ENCODE measurements around the gene DAB2IP.
A peak's percentile ranks its signal among the peaks of the same experiment; 100 is the strongest.
"Not testable (repeated sequence)": the region's sequence is repeated elsewhere in the genome, so short reads cannot be mapped to it uniquely, and the experiment has no call there.

Gene DAB2IP

GRCh38 chr9:121651295-121652020 is at the start of gene DAB2IP:
Gene DAB2IP, plus strand, starts transcription at chr9:121651634. Its CDS starts 142 bp downstream, at chr9:121651776.
- DNase-seq, result peak; percentile 22 to 29

DNA sequence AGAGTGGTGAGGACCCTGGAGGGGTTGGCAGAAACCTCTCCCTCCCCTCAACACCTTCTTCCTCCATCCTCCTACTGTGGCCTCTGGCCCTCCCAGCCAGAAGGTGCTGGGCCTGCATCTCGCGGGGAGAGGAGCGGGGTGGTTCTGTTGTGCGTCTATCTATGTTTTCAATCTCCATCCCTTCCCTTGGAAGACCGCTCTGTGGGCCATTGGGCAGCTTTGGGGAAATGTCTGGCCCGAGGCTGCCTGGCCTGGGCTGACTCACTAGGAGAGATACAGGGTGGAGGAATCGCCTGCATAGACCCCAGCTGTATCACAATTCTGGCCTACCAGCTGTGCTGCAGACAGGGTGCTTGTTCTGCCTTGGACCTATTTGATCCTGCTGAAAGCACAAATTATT is 48.4 kb upstream of the DAB2IP start:
- no peak for DNase-seq

DNA sequence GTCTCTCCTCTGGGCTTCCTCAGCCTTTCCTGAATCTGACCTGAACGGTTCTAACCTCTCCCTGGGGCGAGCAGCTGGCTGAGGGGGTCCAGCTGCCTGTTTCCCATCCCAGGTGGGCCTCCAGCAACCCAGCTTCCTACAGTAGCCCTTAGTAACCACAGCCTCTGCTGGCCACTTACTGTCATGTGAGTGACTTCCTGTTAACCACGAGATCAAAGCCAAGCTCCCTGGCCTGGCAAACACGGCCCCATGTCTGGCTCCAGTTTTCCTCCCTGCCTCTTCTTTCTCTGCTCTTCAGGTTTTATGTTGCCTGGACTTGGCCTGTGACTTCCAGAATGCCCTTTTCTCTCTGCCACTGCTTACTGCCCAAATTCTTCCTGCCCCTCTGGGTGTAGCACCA is 47.2 kb upstream of the DAB2IP start:
- no peak for DNase-seq

- DNase-seq, result no peak
These were observed 46.8 kb upstream of the DAB2IP start for GRCh38 chr9:121604654-121605053.

GRCh38 chr9:121607434-121608167 is 43.8 kb upstream of the DAB2IP start:
- DNase-seq, result no peak

DNA sequence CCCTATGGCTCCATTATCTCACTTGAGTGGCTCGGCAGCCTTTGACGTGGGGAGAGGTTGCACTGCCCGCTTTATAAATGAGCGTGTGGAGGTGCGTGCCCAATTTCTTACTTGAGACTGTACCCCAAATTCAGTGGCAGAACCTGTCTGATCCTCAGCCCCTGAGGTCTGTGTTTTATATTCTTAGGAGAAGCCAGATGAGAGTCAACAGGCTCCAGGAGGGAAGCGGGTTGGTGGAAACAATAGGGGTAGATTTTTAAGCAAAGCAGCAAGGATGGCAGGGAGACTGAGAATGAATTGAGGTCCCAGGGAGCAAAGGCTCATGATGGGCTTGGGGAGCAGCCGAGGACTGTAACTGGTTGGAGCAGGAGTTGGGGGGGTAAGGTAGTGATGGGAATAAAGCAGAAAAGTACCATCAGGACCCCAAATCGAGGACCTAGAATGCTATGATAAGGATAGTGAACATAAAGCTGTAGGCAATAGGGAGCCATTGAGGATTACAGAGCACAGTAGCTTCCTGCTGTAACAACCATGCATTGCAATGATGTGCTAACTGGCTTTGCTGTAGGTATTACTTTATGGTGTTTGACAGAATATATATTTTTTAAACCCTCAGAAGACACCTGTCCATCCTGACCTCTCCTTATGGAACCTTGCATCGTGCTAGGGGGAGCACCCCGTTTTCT is 43.1 kb upstream of the DAB2IP start:
- DNase-seq, result no peak

- no peak for DNase-seq
These were observed 41.4 kb upstream of the DAB2IP start for GRCh38 chr9:121609822-121610637.

DNA sequence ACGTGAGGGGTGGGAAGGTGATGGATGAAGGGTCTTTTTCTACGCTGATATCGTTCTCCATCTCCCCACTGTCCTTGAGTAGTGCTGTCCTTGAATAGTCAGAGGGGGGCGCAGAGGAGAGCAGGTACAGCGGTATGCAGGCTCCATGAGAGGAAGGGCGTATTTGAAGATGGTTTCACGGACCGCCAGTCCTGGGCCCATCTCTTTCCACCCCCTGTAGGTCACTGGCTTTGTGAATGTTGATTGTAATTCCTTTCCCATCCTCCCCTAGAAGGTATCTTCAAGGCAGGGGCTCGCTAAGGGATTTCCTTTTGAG is 40.8 kb upstream of the DAB2IP start:
- DNase-seq, result no peak

GRCh38 chr9:121612511-121612998 is 38.9 kb upstream of the DAB2IP start:
- no peak for DNase-seq

DNA sequence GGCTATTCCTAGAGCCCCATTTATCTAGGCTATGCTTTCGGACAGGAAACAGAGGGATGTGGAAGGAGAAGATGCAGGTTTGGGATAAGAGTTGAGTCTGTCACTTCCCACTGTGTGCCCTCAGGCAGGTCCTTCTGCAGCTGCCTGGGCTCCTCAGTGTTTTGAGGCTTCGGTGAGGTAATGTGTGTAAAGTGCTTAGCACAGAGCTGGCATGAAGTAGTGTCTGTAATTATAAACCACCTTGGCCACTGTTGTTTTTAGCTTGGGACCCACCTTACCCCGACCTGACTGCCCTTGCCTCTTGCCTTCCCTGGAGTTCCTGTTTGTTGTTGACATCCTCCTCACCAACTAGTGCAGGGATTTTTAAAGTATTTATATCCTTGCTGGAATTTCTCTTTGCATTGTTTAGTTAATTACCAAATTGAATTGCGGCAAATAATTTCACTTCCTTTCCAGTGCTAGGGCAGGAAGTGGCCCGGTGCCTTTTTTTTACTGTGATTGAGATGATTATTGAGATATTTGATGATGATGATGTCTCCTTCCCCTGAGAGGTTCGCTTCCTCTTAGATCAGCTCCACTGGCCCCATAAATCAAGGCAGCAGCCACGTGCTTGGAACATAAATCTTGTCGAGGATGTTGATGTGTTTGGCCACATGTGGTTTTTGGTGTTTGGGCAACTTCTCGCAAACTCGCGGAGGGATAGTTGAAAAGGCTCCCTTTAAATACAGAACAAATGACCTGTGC is 38.3 kb upstream of the DAB2IP start:
- peak in 1 of 2 experiments; percentile 28 for DNase-seq

GRCh38 chr9:121616123-121616755 is 35.2 kb upstream of the DAB2IP start:
- no peak for DNase-seq

GRCh38 chr9:121618504-121618903 is 32.9 kb upstream of the DAB2IP start:
- no peak for DNase-seq

DNA sequence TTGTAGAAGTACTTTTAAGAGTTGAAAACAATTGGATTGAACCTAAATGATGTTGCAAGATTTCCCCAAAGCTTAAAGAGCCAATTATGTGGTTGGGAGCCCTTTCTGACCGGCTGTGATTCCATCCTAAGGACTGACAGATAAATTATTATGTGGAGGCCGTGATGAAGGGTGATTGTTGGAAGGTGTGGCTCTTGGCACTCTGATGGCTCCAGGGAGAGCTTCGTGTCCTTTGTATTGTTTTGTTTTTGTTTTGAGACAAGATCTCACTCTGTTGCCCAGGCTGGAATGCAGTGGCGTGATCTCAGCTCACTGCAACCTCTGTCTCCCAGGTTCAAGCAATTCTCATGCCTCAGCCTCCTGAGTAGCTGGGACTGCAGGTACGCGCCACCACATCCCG is 32.5 kb upstream of the DAB2IP start:
- DNase-seq, result not testable (repeated sequence)

- no peak for DNase-seq
These were observed 31.7 kb upstream of the DAB2IP start for GRCh38 chr9:121619545-121620324.

DNA sequence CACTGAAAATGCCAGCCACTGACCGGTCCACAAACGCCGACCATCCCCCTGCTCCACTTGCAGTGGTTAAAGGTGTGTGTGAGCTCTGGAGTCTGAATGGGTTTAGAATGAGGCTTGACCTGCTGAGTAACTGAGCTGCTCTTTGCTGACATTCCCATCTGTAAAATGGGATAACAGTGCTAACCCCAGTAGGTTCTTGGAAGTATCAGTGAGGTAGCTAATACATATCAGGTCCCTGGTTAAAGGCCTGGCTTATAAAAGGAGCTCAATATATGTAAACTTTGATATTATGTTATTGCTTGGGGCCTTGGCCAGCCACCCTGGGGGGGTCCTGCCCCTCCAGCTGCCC is 31.1 kb upstream of the DAB2IP start:
- no peak for DNase-seq

DNA sequence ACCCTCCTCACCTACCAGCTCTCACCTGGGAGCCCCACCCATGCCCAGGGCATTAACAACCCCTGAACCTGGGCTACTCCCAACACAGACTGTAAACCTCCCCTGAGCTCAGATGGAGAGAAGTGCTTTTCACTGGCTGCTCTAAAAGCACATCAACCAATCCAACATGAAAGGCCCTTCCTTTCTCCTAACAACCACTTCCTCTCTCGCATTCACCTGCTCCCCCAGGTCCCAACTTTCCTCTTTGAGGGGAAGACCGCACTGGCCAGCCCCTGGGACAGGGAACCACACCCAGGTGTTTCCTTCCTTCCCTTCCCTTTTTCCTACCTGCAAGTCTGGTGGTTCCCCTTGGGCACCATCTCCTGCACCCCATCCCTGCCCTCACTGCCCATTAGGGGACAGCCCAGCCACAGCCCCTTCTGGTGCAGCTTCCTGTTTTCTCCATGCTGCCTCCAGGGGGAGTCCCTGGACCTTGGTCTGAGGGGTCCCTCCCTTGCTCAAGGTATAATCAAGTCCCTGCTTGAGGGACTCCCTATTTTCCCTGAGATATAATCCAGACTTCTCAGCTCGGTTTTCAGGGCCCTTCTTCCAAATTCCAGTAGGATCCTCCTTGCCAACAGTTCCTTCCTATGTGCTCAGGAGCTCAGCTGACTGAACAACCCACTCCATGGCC is 30.5 kb upstream of the DAB2IP start:
- peak in 1 of 2 experiments; percentile 12 for DNase-seq

- DNase-seq, result no peak
These were observed 28.8 kb upstream of the DAB2IP start for GRCh38 chr9:121622387-121623203.

GRCh38 chr9:121623430-121623829 is 28.0 kb upstream of the DAB2IP start:
- not testable (repeated sequence) for DNase-seq

DNA sequence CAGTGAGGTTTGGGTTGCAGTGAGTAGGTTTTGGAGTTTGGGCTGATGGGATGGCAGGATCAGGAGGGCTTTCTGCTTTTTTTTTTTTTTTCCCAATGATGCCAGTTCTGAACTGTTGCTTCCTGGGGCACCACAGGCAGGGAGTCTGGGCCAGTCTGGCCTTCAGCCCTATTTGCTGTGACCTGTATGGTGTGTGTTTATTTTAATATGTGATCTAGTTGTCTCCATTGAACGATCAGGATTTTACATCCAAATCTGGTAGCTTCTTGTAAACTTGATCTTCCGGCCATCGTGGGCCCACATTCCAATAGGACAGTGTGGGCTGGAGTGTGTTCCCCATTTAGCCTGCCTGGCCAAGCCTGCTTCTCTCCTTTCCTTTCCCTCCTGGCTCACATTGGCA is 25.8 kb upstream of the DAB2IP start:
- no peak for DNase-seq

Measured in SHP77 (cell line).